Fibroblast of pulmonary artery (primary cell): ENCODE measurements around the gene CHID1.

Experiments
- DNase-seq: peaks from one replicate; pipeline ENCODE4 v3.0.0-alpha.2; 2010; ENCODE audit warnings: low read depth
- H3K4me3 ChIP-seq: replicated peaks from 2 replicates; pipeline ENCODE4 v1.5.1; 2011; ENCODE audit warnings: low read depth, mild to moderate bottlenecking, control low read depth, low read length, moderate library complexity
- TF ChIP-seq, protein P1 (sequence below): IDR thresholded peaks from 2 replicates; pipeline ENCODE4 v1.5.1; 2011; ENCODE audit warnings: mild to moderate bottlenecking, control low read depth, low read length, inconsistent platforms; ENCODE audit errors: missing control alignments

The CHID1 gene

DNA sequence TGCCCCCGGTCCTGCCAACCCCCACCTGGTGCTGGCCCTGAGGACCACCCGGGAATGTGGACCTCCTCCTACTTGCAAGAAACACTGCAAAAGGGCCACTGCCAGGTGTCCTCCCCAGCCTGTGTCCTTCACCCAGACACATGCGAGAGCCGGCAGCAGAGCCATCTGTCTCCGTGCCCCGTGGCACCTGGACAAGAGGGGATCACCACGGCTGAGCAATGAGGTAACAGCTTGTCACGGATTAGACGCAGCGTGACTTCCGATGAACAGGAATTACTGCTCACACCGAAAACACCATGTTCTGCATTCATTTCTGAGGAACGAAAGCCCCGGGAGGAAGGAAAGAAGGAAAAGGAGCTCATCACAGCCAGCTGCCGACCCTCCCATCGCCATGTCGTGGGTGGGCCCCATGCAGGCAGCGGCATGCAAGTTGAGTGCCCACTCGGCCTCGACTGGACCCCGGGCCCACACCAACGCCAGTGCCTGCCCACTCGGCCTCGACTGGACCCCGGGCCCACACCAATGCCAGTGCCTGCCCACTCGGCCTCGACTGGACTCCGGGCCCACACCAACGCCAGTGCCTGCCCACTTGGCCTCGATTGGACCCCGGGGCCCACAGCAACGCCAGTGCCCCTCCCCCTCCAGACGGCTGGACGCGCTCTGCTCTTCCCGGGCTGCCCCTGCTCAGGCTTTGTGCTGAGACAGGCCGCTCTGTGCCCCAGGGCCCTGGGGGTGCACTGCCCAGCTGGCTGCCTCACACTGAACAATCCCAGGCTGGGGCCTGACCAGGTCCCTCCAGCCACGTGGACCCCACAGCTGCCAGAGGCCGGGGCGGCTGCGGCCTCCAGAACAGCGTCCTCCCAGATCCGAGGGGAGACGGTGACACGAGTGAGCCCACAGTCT lies 22.0 kb downstream of the CHID1 start:
- no peak for DNase-seq
- TF ChIP-seq, protein P1, sequence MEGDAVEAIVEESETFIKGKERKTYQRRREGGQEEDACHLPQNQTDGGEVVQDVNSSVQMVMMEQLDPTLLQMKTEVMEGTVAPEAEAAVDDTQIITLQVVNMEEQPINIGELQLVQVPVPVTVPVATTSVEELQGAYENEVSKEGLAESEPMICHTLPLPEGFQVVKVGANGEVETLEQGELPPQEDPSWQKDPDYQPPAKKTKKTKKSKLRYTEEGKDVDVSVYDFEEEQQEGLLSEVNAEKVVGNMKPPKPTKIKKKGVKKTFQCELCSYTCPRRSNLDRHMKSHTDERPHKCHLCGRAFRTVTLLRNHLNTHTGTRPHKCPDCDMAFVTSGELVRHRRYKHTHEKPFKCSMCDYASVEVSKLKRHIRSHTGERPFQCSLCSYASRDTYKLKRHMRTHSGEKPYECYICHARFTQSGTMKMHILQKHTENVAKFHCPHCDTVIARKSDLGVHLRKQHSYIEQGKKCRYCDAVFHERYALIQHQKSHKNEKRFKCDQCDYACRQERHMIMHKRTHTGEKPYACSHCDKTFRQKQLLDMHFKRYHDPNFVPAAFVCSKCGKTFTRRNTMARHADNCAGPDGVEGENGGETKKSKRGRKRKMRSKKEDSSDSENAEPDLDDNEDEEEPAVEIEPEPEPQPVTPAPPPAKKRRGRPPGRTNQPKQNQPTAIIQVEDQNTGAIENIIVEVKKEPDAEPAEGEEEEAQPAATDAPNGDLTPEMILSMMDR: no peak
- no peak overlapping the region for H3K4me3 ChIP-seq

DNA sequence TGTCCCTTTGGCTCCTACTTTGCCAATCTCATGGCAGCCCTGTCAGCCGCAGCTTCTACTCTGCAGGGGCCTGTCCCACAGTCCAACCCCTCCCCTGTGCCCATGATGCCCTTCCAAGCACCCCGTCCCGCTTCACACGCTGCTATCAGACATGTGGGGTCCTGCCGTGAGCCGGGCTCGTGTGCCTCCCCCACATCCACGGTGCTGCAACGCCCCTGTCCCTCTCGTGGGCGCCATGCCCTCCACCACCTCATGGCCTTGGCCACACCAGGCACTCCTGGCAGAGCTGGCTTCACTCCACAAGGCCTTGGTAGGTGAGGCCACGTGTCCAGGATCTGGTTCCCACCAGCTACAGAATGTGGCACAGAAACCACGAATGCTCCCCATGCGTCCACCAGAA lies 23.0 kb downstream of the CHID1 start:
- DNase-seq: no peak
- TF ChIP-seq, protein P1: no peak
- H3K4me3 ChIP-seq: no peak overlapping the region

DNA sequence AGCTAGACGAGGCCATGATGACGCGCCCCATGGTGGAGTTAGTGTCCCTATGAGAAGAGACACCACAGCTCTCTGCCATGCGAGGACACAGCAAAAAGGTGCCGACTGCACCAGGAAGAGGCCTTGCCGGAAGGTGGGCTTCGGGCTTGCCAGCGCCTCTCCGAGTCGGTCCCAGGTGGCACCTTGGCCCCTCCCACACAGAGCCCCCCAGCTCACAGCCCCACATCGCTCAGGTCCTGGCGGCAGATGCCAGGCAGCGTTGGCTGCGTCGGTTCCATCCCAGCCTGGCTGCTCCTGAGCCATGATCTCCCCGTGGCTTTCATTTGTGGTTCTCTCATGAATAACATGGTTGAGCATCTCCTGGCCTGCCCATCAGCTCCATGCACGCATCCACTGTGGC lies 24.0 kb downstream of the CHID1 start:
- no peak overlapping the region for H3K4me3 ChIP-seq
- TF ChIP-seq, protein P1: no peak
- no peak for DNase-seq

DNA sequence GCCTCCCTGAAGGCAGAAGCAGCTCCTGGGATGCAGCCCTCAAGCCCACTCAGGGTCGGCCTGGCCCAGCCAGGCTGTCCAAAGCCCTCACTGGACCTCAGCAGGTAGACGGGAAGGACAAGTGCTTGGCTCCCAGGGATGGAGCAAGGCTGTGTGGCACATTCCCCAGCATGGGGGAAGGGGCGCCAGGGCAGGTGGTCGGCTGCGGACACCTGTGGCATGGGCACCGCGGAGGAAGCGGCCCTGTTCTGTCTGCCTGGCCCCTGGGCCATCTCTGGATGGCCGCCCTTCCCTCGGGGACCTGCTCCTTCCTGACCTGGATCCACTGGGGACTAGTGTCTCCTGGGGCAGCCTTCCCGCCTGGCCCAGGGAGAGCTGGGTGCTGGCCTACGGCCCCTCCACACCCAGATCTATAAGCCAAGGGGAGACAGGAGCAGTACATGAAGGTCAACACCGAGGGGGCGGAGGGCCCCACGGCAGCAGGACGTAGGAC lies 26.0 kb downstream of the CHID1 start:
- no peak for DNase-seq
- H3K4me3 ChIP-seq: no peak overlapping the region
- TF ChIP-seq, protein P1: no peak

DNA sequence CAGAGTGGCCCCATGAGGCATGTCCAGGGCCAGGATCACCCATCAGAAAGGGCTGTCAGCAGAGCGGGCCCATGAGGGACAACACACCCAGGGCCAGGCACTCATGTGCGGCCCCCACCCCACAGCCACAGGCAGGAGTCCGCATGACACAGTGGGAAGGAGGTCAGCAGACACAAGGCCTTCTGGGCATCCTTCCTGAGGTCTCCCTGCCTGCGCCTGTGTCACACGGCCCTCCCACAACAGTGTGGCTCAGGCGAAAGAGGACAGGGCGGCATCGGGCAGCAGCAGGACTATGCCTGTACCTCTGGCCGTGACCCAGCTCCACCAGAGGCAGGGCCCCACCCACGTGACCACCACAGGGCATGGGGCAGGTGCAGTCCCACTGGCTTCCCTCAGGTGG lies 27.1 kb downstream of the CHID1 start:
- no peak overlapping the region for H3K4me3 ChIP-seq
- TF ChIP-seq, protein P1: no peak
- no peak for DNase-seq

DNA sequence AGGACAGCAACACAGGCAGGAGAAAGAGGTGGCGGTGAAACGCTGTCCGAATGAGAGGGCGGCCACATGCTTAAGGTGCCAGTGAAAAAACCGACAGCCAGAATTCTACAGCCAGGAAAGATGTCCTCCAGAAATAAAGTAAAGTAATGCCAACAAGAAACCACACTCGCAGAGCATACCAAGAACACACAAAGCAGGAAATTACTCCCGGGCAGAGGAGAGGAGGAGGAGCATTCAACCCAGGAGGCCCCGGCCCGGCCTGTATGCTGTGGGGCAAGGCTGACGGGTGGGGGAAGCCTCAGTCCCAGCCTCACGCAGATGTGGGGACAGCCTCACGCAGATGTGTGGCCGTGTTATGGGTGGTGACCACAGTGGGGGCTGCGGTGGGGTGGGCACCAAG lies 28.0 kb downstream of the CHID1 start:
- TF ChIP-seq, protein P1: no peak
- no peak overlapping the region for H3K4me3 ChIP-seq
- DNase-seq: no peak
